HepG2 (cell line): Measurements from ENCODE around the gene STK4. TPM values are rescaled to one million over a fixed set of nuclear protein-coding genes. Genes with fewer than 3 reads are reported as not detected.
A peak's percentile ranks its signal among the peaks of the same experiment; 100 is the strongest.

Experiments used
- HDAC6 ChIP-seq: fragments of 200-600 bp; sonication (generic); IDR thresholded peaks from 2 replicates; pipeline ENCODE4 v1.7.0; 2017; ENCODE audit warnings: mild to moderate bottlenecking, antibody characterized with exemption, low read length, low read depth
- JDP2 ChIP-seq: sonication (generic); formaldehyde crosslinking; IDR thresholded peaks from 2 replicates; pipeline ENCODE4 v1.8.1; 2022; ENCODE audit warnings: missing genetic modification reagents, borderline replicate concordance
- JUN ChIP-seq: sonication (generic); formaldehyde crosslinking; IDR thresholded peaks from 2 replicates; pipeline ENCODE4 v1.4.0; 2020; ENCODE audit warnings: mild to moderate bottlenecking, missing genetic modification reagents
- KDM6A ChIP-seq: IDR thresholded peaks from 2 replicates; pipeline ENCODE4 v1.6.1; 2016; ENCODE audit warnings: low read depth
- KMT2A ChIP-seq: sonication (generic); formaldehyde crosslinking; IDR thresholded peaks from 2 replicates; pipeline ENCODE4 v1.4.0; 2020; ENCODE audit warnings: missing genetic modification reagents
- PHB2 ChIP-seq: fragments of 450-650 bp; IDR thresholded peaks from 2 replicates; pipeline ENCODE4 v1.6.1; 2018; ENCODE audit not compliant: partially characterized antibody
- RCOR2 ChIP-seq: IDR thresholded peaks from 2 replicates; pipeline ENCODE4 v1.6.1; 2016; ENCODE audit warnings: missing biosample characterization, missing genetic modification reagents
- SATB2 ChIP-seq: sonication (generic); formaldehyde crosslinking; IDR thresholded peaks from 2 replicates; pipeline ENCODE4 v1.5.0; 2020; ENCODE audit warnings: missing genetic modification reagents
- SRSF1 ChIP-seq: fragments of 200-400 bp; formaldehyde crosslinking; optimal IDR thresholded peaks from 2 replicates; pipeline ENCODE3; 2017; ENCODE audit warnings: mild to moderate bottlenecking, low read depth, low read length, moderate library complexity
- TGIF2 ChIP-seq: IDR thresholded peaks from 2 replicates; pipeline ENCODE4 v1.6.1; 2016; ENCODE audit warnings: control low read depth, missing compliant biosample characterization
- ZNF33A ChIP-seq: sonication (generic); formaldehyde crosslinking; IDR thresholded peaks from 2 replicates; pipeline ENCODE4 v1.5.1; 2020; ENCODE audit warnings: missing genetic modification reagents, mild to moderate bottlenecking, moderate library complexity, borderline replicate concordance
- ZNF558 ChIP-seq: sonication (generic); formaldehyde crosslinking; IDR thresholded peaks from 2 replicates; pipeline ENCODE4 v1.9.0; 2022; ENCODE audit warnings: mild to moderate bottlenecking, missing genetic modification reagents, borderline replicate concordance
- ZNF563 ChIP-seq: sonication (generic); formaldehyde crosslinking; IDR thresholded peaks from 2 replicates; pipeline ENCODE4 v1.8.0; 2022; ENCODE audit warnings: mild to moderate bottlenecking, moderate library complexity, missing genetic modification reagents
- ZNF569 ChIP-seq: sonication (generic); formaldehyde crosslinking; IDR thresholded peaks from 2 replicates; pipeline ENCODE4 v1.5.0; 2020; ENCODE audit warnings: mild to moderate bottlenecking, missing genetic modification reagents, moderate library complexity, borderline replicate concordance
- ZNF570 ChIP-seq: sonication (generic); formaldehyde crosslinking; IDR thresholded peaks from 2 replicates; pipeline ENCODE4 v1.4.0; 2020; ENCODE audit warnings: mild to moderate bottlenecking, missing genetic modification reagents, borderline replicate concordance
- polyA plus RNA-seq, 8 experiments: library from polyadenylated mRNA; depleted of rRNA in 3 of 8; stranded (reverse) in 7 of 8; unstranded in 1 of 8; fragments of >200 nt; fragmentation: Illumina TruSeq in 4 of 8; extraction: Trizol in 4 of 8; gene quantifications; 2 replicates each; pipeline versions ENCODE4 v1.2.1 to v1.2.3, GENCODE V29; 2011 to 2016; ENCODE audit warnings: low read depth in 4 of 8, missing spikeins in 1 of 8, mixed read lengths in 1 of 8; ENCODE audit not compliant: insufficient read depth in 1 of 8
- total RNA-seq, 5 experiments: library from RNA; depleted of rRNA; stranded (reverse); fragments of >200 nt; fragmentation: Illumina TruSeq; extraction: Trizol; gene quantifications; 2 replicates each; pipeline ENCODE4 v1.2.3, GENCODE V29; 2016; ENCODE audit warnings: low read depth in 1 of 5
- TF ChIP-seq, protein P1 (sequence below): sonication (generic); formaldehyde crosslinking; IDR thresholded peaks from 2 replicates; pipeline ENCODE4 v1.5.0; 2020; ENCODE audit warnings: mild to moderate bottlenecking, missing genetic modification reagents, borderline replicate concordance
- TF ChIP-seq, protein P2 (sequence below): IDR thresholded peaks from 2 replicates; pipeline ENCODE4 v1.6.1; 2016; ENCODE audit warnings: low read depth
- TF ChIP-seq, protein P3 (sequence below): sonication (generic); formaldehyde crosslinking; IDR thresholded peaks from 2 replicates; pipeline ENCODE4 v1.5.0; 2020; ENCODE audit warnings: missing genetic modification reagents

The STK4 gene
- total and polyA plus RNA-seq, 2 of the 13 experiments (the other 11 are each of a cell fraction or from before 2014, with no cell fraction given): 25.6 to 38.3 TPM

DNA sequence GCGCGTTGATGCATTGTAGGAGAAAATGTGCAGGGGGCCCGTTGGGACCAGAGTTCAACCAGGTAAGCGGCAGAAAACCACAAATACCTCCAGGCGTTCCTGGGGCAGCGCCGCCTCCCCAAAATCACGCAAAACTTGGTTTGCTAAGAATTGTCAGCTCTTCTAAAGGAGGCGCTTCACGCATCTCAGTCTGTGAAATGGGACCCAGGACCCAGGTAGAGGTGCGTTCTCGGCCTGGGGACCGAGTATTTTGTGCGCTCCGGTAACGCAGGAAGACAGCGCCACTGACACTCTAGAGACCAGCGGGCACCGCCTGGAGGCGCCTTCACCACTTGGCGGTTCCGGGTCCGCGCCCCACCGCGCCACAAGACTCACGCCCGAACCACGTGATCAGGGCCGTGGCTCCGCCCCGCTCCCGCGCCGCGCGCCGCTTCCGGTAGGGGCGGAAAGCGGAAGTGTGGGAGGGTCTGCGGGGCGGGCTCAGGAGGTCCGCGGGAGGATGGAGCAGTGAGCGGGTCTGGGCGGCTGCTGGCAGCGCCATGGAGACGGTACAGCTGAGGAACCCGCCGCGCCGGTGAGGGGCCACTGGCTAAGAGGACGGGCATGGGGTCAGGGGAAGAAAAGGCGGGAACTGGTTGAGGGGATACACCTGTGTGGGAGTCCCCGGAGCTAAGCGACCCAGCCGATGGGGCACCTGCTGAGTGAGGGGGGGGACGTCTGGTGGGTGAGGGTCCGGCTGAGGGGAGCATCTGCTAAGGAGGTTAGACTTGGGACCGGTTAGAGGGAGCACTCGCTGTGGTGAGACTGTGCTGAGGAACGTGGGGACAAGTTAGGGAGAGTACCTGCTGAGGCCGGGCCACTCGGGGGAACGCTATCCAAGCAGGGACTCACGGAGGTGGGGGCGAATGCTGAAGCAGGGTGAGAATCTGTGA is at the start of gene STK4 (continued):
- TF ChIP-seq, protein P1, sequence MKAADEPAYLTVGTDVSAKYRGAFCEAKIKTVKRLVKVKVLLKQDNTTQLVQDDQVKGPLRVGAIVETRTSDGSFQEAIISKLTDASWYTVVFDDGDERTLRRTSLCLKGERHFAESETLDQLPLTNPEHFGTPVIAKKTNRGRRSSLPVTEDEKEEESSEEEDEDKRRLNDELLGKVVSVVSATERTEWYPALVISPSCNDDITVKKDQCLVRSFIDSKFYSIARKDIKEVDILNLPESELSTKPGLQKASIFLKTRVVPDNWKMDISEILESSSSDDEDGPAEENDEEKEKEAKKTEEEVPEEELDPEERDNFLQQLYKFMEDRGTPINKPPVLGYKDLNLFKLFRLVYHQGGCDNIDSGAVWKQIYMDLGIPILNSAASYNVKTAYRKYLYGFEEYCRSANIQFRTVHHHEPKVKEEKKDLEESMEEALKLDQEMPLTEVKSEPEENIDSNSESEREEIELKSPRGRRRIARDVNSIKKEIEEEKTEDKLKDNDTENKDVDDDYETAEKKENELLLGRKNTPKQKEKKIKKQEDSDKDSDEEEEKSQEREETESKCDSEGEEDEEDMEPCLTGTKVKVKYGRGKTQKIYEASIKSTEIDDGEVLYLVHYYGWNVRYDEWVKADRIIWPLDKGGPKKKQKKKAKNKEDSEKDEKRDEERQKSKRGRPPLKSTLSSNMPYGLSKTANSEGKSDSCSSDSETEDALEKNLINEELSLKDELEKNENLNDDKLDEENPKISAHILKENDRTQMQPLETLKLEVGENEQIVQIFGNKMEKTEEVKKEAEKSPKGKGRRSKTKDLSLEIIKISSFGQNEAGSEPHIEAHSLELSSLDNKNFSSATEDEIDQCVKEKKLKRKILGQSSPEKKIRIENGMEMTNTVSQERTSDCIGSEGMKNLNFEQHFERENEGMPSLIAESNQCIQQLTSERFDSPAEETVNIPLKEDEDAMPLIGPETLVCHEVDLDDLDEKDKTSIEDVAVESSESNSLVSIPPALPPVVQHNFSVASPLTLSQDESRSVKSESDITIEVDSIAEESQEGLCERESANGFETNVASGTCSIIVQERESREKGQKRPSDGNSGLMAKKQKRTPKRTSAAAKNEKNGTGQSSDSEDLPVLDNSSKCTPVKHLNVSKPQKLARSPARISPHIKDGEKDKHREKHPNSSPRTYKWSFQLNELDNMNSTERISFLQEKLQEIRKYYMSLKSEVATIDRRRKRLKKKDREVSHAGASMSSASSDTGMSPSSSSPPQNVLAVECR (CRISPR knock-in tag): peak; percentile 99
- TF ChIP-seq JUN (CRISPR knock-in tag) (peak; percentile 37; the same call in 1 of the 2 replicates), TGIF2 (CRISPR knock-in tag) (peak; percentile 80; the same call in 1 of the 2 replicates), SATB2 (CRISPR knock-in tag) (no peak), ZNF563 (CRISPR knock-in tag) (peak; percentile 97), ZNF558 (CRISPR knock-in tag) (peak; percentile 99; the same call in 1 of the 2 replicates), JDP2 (CRISPR knock-in tag) (no peak), ZNF569 (CRISPR knock-in tag) (peak; percentile 98; the same call in 1 of the 2 replicates), RCOR2 (peak; percentile 75), HDAC6 (no peak), KDM6A (peak; percentile 54; the same call in 1 of the 2 replicates), ZNF570 (CRISPR knock-in tag) (no peak), KMT2A (CRISPR knock-in tag) (peak; percentile 98), PHB2 (no peak), ZNF33A (CRISPR knock-in tag) (no peak), SRSF1 (peak; percentile 95)
- TF ChIP-seq, protein P2, sequence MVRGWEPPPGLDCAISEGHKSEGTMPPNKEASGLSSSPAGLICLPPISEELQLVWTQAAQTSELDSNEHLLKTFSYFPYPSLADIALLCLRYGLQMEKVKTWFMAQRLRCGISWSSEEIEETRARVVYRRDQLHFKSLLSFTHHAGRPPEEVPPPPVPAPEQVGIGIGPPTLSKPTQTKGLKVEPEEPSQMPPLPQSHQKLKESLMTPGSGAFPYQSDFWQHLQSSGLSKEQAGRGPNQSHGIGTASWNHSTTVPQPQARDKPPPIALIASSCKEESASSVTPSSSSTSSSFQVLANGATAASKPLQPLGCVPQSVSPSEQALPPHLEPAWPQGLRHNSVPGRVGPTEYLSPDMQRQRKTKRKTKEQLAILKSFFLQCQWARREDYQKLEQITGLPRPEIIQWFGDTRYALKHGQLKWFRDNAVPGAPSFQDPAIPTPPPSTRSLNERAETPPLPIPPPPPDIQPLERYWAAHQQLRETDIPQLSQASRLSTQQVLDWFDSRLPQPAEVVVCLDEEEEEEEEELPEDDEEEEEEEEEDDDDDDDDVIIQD (CRISPR knock-in tag): peak; percentile 78
- TF ChIP-seq, protein P3, sequence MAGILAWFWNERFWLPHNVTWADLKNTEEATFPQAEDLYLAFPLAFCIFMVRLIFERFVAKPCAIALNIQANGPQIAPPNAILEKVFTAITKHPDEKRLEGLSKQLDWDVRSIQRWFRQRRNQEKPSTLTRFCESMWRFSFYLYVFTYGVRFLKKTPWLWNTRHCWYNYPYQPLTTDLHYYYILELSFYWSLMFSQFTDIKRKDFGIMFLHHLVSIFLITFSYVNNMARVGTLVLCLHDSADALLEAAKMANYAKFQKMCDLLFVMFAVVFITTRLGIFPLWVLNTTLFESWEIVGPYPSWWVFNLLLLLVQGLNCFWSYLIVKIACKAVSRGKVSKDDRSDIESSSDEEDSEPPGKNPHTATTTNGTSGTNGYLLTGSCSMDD: no peak; the same call in none of the 2 replicates
